Activated T-helper 9 cell treated with anti-CD3 and anti-CD28 coated beads, Interleukin-2, amount 50 U/mL, for 16 hours (primary cell): ENCODE data around the gene PLXND1.
"Not testable (repeated sequence)": the region's sequence is repeated elsewhere in the genome, so short reads cannot be mapped to it uniquely, and the experiment has no call there.

Experiments
- DNase-seq: peaks from one replicate; pipeline ENCODE4 v3.0.0-alpha.2; 2020; ENCODE audit warnings: low read depth

PLXND1 gene

DNA sequence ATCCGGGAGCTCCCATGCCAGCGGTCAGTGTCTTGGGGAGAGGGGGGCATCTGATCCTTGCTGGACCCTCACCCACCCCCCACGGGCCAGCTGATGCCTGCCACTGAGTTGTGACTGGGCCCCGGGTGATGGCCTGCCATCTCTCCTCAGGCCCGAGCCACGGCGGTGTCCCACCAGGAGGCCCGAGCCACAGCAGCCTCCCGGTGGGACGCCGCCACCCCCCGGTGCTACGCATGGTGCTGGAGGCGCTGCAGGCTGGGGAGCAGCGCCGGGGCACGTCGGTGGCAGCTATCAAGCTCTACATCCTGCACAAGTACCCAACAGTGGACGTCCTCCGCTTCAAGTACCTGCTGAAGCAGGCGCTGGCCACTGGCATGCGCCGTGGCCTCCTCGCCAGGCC, 59.2 kb downstream of the PLXND1 start:
- no peak for DNase-seq

DNA sequence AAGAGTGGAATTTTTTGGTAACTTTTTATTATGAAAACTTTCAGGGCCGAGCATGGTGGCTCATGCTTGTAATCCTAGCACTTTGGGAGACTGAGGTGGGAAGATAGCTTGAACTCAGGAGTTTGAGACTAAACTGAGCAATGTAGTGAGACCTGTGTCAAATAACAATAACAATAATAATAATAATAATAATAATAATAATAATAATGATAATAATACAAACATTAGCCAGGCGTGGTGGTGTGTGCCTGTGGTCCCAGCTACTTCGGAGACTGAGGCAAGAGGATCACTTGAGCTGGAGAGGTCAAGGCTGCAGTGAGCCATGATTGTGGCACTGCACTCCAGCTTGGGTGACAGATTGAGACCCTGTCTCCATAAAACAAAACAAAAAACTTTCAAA, 60.5 kb downstream of the PLXND1 start:
- DNase-seq = not testable (repeated sequence)

DNA sequence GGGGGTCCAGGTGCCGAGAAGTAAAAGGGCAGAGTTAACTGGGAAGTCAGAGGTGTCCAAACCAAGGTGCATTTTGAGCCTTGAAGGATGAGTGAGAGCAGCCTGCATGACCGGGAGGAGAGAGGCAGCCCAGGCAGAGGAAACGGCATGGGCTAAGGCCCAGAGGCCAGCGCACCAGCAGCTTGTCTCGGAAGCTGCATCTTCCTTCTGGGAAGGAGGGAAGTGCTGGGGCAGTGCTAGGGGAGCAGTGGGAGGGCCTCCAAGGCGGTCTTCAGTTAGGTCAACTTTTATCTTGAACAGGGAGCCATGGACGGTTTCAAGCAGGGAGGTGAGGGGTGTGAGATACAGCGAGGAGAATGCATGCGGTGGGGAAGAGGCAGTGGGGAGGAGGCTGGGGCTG, 62.5 kb downstream of the PLXND1 start:
- DNase-seq = no peak

DNA sequence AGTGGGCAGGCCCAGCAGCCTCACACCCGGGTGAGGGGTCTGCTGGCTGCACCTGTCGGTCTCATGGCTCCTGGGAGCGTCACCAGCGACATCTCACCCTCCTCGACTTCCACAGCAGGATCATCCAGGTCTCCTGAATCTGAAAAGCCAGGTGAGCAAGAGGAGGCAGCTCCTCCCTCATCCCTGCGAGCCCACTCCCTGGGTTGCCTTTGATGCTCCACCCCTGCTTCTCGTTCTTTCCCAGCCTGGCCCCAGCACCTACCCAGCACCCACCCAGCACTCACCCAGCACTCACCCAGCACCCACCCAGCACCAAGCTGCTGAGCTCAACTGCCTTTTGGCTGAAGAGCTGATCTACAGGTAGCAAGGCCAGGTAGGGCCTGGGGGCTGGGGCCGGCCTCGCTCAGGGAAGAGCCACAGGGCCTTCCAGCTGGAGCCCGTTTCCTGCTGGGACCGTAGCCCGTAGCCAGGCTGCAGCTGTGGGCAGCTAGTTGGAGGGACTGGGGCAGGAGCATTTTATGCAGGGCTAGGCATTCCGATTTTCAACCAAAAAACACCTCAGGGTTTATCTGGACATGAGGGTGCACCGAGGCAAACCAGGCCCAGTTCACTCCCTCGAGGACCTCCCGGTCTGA, 63.2 kb downstream of the PLXND1 start, which contains the start of gene H1-8:
Gene H1-8, plus strand, starts transcription at position 20 of the 635 bp plus-strand sequence. Its CDS starts 44 bp downstream, at position 64.
- no peak for DNase-seq

DNA sequence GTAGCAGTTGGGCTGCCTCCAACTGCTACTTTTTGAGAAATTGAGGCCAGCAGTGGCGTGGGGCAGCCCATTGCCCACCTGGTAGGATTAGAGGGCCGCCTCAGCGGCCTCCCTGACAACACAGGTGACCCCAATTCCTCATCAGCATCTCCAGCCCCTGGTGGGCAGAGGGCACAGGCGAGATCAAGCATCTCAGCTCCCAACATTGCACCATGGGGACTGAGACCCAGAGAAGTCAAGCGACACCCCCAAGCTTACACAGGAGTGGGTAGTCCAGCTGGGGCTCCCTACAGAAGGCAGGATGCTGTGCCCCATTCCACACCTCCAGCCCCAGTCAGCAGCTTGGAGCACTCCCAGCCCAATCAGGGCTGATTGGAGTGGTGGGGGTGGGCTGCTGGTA, 63.7 kb downstream of the PLXND1 start:
- DNase-seq = no peak

DNA sequence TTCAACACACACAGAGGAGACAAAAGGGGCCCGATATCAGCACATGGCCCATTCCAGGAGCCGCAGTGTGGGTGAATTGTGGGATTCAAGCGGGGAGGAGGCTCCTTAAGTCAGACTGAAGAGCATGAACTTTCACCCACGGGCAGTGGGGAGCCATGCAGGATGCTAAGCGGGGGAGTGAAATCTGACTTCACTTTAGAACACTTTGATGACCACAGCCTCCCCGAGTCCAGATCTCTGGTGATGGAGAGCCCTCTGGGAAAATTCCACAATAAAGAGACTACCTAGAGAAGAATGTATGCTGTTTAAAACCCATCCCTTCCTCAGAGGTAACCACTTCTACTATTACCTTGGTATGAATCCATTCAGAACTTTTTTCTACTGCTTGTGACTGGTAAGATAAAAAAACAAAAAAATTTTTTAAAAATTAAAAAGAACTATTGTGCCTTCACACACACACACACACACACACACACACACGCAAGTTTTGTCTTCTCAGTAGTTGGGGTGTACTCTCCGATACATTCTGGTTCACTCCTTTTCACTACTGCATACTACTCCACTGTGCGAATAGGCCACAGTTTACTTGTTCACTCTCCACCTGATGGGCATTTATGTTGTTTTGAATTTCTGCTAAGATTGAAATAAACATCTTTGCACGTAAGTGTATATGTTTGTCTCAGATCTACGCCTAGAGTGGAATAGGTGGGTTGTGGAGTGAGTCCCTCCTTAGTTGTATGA, 65.5 kb downstream of the PLXND1 start:
- no peak for DNase-seq

DNA sequence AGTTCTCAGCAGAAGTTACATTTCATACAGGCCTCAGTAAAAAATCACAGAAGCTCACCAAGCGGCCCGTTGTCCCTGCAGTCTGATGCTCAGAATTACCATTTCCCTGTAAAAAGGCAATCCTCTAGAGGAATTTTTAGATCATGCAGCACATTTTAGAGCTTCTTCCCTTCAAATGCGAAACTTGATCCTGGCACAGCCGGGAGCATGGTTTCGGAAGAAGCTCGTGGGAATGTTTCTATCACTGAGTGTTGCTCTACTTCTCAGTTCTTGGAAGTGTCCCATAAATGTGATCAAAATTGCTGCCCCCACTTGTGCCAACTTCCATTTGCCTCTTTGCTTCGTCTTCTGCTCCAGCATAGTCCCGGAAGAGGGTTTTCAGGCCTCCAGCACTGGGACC, 67.3 kb downstream of the PLXND1 start:
- no peak for DNase-seq

DNA sequence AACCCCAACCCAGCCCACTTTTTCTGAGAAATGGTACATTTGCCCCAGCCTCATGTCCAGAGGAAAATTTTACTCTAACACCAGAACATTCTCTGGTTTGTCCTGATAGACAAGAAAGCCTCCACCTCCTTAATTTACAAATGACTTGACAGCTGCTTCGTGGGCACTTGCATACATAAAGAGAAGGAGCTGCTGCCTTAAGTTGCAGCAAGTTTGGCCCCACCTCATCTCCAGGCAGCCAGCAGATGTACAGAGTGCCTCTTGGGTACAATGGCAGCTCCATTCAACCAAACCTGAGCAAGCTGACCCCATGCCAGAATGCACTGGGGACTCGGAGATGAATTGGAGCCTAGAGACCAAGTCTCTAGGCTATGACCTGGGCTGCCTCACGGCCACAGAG, 69.7 kb downstream of the PLXND1 start:
- DNase-seq = no peak

DNA sequence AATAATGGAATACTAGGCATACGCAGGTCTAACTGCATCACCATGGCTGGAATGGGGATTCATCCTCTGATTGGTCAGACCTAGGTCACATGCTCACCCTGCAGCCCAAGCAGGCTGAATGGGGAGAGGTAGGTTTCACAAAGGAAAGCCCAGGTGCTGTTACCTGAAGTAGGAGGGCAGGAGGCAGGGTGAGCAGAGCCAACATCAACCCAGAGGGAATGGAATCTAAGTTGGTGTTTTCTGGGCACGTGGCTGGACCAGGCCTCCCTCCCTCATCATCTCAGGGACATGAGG, 70.2 kb downstream of the PLXND1 start:
- no peak for DNase-seq

DNA sequence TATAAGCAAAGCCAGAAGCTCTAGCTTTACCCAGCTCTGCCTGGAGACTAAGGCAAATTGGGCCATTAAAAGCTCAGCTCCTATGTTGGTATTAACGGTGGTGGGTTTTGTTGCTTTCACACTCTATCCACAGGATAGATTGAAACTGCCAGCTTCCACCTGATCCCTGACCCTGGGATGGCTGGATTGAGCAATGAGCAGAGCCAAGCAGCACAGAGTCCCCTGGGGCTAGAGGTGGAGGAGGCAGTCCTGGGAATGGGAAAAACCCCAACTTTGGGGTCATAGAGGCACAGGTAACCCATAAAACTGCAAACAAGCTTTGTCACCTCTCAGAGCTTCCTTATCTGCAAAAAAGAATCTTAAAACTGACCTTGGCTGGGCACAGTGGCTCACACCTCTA, 71.4 kb downstream of the PLXND1 start:
- DNase-seq = no peak

DNA sequence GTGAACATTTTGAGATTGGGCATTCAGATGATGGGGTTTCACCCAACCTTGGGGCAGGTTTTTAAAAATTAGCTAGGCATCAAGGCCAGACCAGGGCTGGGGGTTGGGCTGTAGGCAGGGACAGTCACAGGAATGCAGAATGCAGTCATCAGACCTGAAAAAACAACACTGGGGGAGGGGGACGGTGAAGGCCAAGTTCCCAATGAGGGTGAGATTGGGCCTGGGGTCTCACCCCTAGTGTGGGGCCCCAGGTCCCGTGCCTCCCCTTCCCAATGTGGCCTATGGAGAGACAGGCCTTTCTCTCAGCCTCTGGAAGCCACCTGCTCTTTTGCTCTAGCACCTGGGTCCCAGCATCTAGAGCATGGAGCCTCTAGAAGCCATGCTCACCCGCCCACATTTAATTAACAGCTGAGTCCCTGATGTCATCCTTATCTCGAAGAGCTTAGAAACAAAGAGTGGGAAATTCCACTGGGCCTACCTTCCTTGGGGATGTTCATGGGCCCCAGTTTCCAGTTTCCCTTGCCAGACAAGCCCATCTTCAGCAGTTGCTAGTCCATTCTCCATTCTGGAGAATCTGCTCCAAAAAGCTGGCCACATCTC, 71.9 kb downstream of the PLXND1 start:
- DNase-seq = no peak

DNA sequence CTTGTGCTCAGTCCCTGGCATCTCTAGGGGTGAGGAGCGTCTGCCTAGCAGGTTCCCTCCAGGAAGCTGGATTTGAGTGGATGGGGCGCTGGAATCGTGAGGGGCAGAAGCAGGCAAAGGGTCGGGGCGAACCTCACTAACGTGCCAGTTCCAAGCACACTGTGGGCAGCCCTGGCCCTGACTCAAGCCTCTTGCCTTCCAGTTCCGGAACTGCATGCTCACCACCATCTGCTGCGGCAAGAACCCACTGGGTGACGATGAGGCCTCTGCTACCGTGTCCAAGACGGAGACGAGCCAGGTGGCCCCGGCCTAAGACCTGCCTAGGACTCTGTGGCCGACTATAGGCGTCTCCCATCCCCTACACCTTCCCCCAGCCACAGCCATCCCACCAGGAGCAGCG, 73.1 kb downstream of the PLXND1 start:
- no peak for DNase-seq

DNA sequence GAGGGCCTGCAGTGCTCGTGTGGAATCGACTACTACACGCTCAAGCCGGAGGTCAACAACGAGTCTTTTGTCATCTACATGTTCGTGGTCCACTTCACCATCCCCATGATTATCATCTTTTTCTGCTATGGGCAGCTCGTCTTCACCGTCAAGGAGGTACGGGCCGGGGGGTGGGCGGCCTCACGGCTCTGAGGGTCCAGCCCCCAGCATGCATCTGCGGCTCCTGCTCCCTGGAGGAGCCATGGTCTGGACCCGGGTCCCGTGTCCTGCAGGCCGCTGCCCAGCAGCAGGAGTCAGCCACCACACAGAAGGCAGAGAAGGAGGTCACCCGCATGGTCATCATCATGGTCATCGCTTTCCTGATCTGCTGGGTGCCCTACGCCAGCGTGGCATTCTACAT, 74.2 kb downstream of the PLXND1 start:
- no peak for DNase-seq

DNA sequence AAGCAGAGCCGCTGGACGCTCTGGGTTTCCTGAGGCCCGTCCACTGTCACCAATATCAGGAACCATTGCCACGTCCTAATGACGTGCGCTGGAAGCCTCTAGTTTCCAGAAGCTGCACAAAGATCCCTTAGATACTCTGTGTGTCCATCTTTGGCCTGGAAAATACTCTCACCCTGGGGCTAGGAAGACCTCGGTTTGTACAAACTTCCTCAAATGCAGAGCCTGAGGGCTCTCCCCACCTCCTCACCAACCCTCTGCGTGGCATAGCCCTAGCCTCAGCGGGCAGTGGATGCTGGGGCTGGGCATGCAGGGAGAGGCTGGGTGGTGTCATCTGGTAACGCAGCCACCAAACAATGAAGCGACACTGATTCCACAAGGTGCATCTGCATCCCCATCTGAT, 74.8 kb downstream of the PLXND1 start:
- no peak for DNase-seq

DNA sequence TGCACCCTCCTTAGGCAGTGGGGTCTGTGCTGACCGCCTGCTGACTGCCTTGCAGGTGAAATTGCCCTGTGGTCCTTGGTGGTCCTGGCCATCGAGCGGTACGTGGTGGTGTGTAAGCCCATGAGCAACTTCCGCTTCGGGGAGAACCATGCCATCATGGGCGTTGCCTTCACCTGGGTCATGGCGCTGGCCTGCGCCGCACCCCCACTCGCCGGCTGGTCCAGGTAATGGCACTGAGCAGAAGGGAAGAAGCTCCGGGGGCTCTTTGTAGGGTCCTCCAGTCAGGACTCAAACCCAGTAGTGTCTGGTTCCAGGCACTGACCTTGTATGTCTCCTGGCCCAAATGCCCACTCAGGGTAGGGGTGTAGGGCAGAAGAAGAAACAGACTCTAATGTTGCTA, 75.7 kb downstream of the PLXND1 start:
- no peak for DNase-seq

DNA sequence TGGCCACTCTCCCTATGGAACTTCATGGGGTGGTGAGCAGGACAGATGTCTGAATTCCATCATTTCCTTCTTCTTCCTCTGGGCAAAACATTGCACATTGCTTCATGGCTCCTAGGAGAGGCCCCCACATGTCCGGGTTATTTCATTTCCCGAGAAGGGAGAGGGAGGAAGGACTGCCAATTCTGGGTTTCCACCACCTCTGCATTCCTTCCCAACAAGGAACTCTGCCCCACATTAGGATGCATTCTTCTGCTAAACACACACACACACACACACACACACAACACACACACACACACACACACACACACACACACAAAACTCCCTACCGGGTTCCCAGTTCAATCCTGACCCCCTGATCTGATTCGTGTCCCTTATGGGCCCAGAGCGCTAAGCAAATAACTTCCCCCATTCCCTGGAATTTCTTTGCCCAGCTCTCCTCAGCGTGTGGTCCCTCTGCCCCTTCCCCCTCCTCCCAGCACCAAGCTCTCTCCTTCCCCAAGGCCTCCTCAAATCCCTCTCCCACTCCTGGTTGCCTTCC, 76.2 kb downstream of the PLXND1 start:
- no peak for DNase-seq

DNA sequence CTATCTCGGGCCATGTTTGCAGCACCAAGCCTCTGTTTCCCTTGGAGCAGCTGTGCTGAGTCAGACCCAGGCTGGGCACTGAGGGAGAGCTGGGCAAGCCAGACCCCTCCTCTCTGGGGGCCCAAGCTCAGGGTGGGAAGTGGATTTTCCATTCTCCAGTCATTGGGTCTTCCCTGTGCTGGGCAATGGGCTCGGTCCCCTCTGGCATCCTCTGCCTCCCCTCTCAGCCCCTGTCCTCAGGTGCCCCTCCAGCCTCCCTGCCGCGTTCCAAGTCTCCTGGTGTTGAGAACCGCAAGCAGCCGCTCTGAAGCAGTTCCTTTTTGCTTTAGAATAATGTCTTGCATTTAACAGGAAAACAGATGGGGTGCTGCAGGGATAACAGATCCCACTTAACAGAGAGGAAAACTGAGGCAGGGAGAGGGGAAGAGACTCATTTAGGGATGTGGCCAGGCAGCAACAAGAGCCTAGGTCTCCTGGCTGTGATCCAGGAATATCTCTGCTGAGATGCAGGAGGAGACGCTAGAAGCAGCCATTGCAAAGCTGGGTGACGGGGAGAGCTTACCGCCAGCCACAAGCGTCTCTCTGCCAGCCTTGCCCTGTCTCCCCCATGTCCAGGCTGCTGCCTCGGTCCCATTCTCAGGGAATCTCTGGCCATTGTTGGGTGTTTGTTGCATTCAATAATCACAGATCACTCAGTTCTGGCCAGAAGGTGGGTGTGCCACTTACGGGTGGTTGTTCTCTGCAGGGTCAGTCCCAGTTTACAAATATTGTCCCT, 76.9 kb downstream of the PLXND1 start:
- DNase-seq = no peak

DNA sequence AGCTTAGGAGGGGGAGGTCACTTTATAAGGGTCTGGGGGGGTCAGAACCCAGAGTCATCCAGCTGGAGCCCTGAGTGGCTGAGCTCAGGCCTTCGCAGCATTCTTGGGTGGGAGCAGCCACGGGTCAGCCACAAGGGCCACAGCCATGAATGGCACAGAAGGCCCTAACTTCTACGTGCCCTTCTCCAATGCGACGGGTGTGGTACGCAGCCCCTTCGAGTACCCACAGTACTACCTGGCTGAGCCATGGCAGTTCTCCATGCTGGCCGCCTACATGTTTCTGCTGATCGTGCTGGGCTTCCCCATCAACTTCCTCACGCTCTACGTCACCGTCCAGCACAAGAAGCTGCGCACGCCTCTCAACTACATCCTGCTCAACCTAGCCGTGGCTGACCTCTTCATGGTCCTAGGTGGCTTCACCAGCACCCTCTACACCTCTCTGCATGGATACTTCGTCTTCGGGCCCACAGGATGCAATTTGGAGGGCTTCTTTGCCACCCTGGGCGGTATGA, 77.8 kb downstream of the PLXND1 start, which contains the start of gene RHO:
Gene RHO, plus strand, starts transcription at position 51 of the 512 bp plus-strand sequence. Its CDS starts 95 bp downstream, at position 146.
- no peak for DNase-seq

DNA sequence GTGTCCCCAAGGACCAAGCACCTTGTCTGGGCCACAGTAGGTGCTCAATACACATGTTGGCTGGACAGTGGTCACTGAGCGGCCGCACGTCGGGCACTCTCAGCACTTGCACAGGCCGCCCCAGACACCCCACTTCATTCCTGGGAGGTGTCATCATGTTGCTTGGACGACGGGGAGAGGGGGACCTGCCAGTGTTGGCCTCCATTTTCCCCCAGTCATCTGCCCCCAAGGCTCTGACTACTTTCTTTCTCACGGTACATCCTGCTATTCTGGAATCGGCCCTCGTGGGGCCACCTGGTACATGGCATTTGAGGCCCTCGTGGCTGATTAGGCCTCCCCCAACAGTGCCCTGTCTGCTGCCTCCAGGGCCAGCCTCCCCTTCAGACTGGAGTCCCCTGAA, 79.2 kb downstream of the PLXND1 start:
- no peak for DNase-seq

DNA sequence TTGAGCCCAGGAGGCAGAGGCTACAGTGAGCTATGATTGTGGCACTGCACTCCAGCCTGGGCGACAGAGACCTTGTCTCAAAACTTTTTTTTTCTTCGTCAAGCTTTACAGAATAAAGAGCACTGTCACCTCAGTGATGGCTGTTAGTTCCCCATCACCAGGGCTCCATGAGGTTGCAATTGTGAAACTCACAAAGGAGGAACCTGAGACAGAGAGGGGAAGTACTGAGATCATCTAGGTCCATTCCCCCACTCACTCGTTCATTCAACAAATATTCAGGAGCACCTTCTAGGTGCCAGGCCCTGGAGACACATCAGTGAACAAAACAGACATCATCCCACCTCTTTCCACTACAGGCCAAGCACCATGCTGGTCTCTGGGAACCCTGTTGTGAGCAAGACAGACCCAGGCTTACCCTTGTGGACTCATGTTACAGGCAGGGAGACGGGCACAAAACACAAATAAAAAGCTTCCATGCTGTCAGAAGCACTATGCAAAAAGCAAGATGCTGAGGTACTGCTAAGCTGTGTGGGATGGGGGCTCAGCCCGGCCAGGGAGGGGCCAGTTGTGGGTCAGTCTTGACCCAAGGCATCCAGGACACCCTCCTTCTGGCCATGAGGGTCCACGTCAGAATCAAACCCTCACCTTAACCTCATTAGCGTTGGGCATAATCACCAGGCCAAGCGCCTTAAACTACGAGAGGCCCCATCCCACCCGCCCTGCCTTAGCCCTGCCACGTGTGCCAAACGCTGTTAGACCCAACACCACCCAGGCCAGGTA, 80.2 kb downstream of the PLXND1 start:
- DNase-seq = no peak

DNA sequence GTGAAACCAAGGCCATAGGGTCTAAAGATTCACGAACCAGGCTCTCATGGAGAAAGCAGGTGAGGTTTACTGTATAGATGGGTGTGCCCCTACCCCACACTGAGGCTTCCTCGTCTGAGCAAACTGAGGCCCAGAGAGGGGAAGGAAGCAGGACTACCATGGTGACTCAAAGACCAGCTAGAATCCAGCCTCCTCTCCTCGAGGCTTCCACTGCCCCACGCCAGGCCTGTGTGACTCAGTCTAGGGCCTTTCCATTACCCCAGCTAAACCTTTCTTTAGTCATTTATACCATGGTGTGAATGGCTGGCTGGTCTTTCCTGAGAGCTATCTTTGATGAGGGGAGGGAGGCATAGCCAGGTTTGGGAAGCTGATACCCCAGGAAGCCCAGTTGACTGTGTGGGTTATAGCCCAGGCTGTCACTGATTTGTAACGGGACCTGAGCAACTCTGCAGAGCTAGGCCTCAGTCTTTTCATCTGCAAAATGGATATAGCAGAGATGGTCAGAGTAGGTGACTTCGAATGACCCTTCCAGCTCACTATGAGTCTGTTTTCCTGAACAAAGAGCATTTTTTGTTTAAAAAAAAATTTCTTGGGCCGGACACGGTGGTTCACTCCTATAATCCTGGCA, 81.0 kb downstream of the PLXND1 start:
- no peak for DNase-seq
